HCT116 (cell line): ENCODE results near the gene EHD4. TPM values are rescaled to one million over a fixed set of nuclear protein-coding genes. Genes with fewer than 3 reads are reported as not detected.

Experiments used
- ATAC-seq: fragments of 200-7000 bp; cut with Tn5 transposase; 2 replicates; pipeline ENCODE4 v1.9.1; 2020; ENCODE audit warnings: mild to moderate bottlenecking, moderate library complexity
- BruUV-seq: library from RNA; stranded (reverse); fragments of 400-500 nt; replicated peaks from 2 replicates; lab custom pipeline; 2021; lab: Mats Ljungman, UMichigan
- CTCF ChIA-PET: fragments of 300-600 bp; sonication (Branson Sonifier 250); formaldehyde crosslinking; loops from one replicate; lab custom pipeline; 2021; ENCODE audit warnings: antibody characterized with exemption; lab: Charles Lee
- POLR2A ChIA-PET: fragments of 300-600, 350-600 bp; sonication (Branson Sonifier 250); formaldehyde crosslinking; loops from one replicate; lab custom pipeline; 2021; ENCODE audit warnings: antibody characterized with exemption; lab: Charles Lee
- RAD21 ChIA-PET, 2 experiments: fragments of 300-600 bp; sonication (Branson Sonifier 250); formaldehyde crosslinking; loops; one replicate each; lab custom pipeline; 2023; ENCODE audit warnings: low total read pairs in 2 of 2; ENCODE audit not compliant: uncharacterized antibody in 2 of 2, unreplicated experiment in 2 of 2, low non-redundant PET in 1 of 2; lab: Charles Lee
- DNase-seq: peaks from one replicate; pipeline ENCODE4 v3.0.0-alpha.2; 2010; ENCODE audit warnings: low read depth, low spot score
- H2AFZ ChIP-seq: fragments of 200-600 bp; shearing (Covaris generic), sonication (generic); 2 replicates; pipeline ENCODE4 v1.6.1; 2017; ENCODE audit warnings: low read depth, mixed run types, mixed read lengths, antibody characterized with exemption, low read length; ENCODE audit not compliant: poor library complexity, severe bottlenecking
- H3K27ac ChIP-seq: 2 replicates; pipeline ENCODE4 v1.5.1; 2012; ENCODE audit warnings: low read depth, low read length
- H3K27me3 ChIP-seq: fragments of 200-600 bp; sonication (generic); 2 replicates; pipeline ENCODE4 v1.6.1; 2016; ENCODE audit warnings: mixed run types, low read length, mixed read lengths; ENCODE audit not compliant: insufficient read depth
- H3K36me3 ChIP-seq, 2 experiments: fragments of 200-500 bp in 1 of 2; fragments of 200-600 bp in 1 of 2; sonication (Bioruptor generic) in 1 of 2; sonication (generic) in 1 of 2; 2 replicates each; pipeline versions ENCODE4 v1.5.1 to v1.6.1; 2014 to 2016; ENCODE audit warnings: low read length in 2 of 2, inconsistent platforms in 1 of 2, mixed read lengths in 1 of 2, mixed run types in 1 of 2; ENCODE audit not compliant: insufficient read depth in 2 of 2, control insufficient read depth in 1 of 2
- H3K4me1 ChIP-seq, 2 experiments: fragments of 200-600 bp in 1 of 2; sonication (generic) in 1 of 2; 2 replicates each; pipeline versions ENCODE4 v1.5.1 to v1.6.1; 2012 to 2017; ENCODE audit warnings: low read length in 2 of 2, inconsistent platforms in 1 of 2, mild to moderate bottlenecking in 1 of 2, mixed read lengths in 1 of 2, mixed run types in 1 of 2, moderate library complexity in 1 of 2; ENCODE audit not compliant: insufficient read depth in 2 of 2, control insufficient read depth in 1 of 2
- H3K4me2 ChIP-seq: fragments of 200-600 bp; sonication (generic); 2 replicates; pipeline ENCODE4 v1.6.1; 2017; ENCODE audit warnings: mixed run types, low read length, mixed read lengths
- H3K4me3 ChIP-seq, 2 experiments: fragments of 200-600 bp in 1 of 2; sonication (generic) in 1 of 2; replicated peaks in 1 of 2; 2 replicates each; pipeline ENCODE4 v1.5.1; 2011 to 2016; ENCODE audit warnings: low read length in 2 of 2, control low read depth in 1 of 2, low read depth in 1 of 2, mild to moderate bottlenecking in 1 of 2, mixed read lengths in 1 of 2, mixed run types in 1 of 2
- H3K79me2 ChIP-seq: fragments of 200-600 bp; sonication (generic); 2 replicates; pipeline ENCODE4 v1.6.1; 2017; ENCODE audit warnings: mild to moderate bottlenecking, mixed run types, low read length, moderate library complexity, mixed read lengths; ENCODE audit not compliant: insufficient read depth
- H3K9ac ChIP-seq: fragments of 200-600 bp; sonication (generic); 2 replicates; pipeline ENCODE4 v1.6.1; 2016; ENCODE audit warnings: low read length, mixed read lengths
- H3K9me2 ChIP-seq: fragments of 200-600 bp; sonication (generic), shearing (Covaris generic); 2 replicates; pipeline ENCODE4 v1.6.1; 2017; ENCODE audit warnings: mixed run types, mild to moderate bottlenecking, moderate library complexity; ENCODE audit not compliant: insufficient read depth
- H3K9me3 ChIP-seq, 2 experiments: fragments of 200-500 bp in 1 of 2; fragments of 200-600 bp in 1 of 2; sonication (Bioruptor generic) in 1 of 2; sonication (generic) in 1 of 2; 2 replicates each; pipeline ENCODE4 v1.6.1; 2014 to 2017; ENCODE audit warnings: low read length in 2 of 2, mixed read lengths in 2 of 2, inconsistent platforms in 1 of 2, low read depth in 1 of 2, mild to moderate bottlenecking in 1 of 2, mixed run types in 1 of 2, moderate library complexity in 1 of 2; ENCODE audit not compliant: control insufficient read depth in 1 of 2, insufficient read depth in 1 of 2
- H4K20me1 ChIP-seq: fragments of 200-600 bp; sonication (generic), shearing (Covaris generic); 2 replicates; pipeline ENCODE4 v1.6.1; 2017; ENCODE audit warnings: mixed run types, mild to moderate bottlenecking, moderate library complexity; ENCODE audit not compliant: insufficient read depth
- ATF3 ChIP-seq: IDR thresholded peaks from 2 replicates; pipeline ENCODE4 v1.6.1; 2012
- CEBPB ChIP-seq: IDR thresholded peaks from 2 replicates; pipeline ENCODE4 v1.6.1; 2012; ENCODE audit warnings: low read depth
- EZH2phosphoT487 ChIP-seq: fragments of 200-600 bp; IDR thresholded peaks from 2 replicates; pipeline ENCODE4 v1.6.1; 2018; ENCODE audit warnings: antibody characterized with exemption, borderline replicate concordance
- JUND ChIP-seq: IDR thresholded peaks from 2 replicates; pipeline ENCODE4 v1.6.1; 2012
- POLR2AphosphoS5 ChIP-seq: IDR thresholded peaks from 2 replicates; pipeline ENCODE4 v1.6.1; 2011; ENCODE audit warnings: mild to moderate bottlenecking, low read depth, low read length, moderate library complexity
- REST ChIP-seq: IDR thresholded peaks from 2 replicates; pipeline ENCODE4 v1.6.1; 2012; ENCODE audit warnings: low read depth
- SIN3A ChIP-seq: IDR thresholded peaks from 2 replicates; pipeline ENCODE4 v1.6.1; 2012; ENCODE audit warnings: low read depth
- SP1 ChIP-seq: IDR thresholded peaks from 2 replicates; pipeline ENCODE4 v1.6.1; 2012; ENCODE audit warnings: low read depth
- SRF ChIP-seq: IDR thresholded peaks from 2 replicates; pipeline ENCODE4 v1.6.1; 2012; ENCODE audit warnings: low read depth
- TCF7L2 ChIP-seq: IDR thresholded peaks from 2 replicates; pipeline ENCODE4 v1.7.0; 2011; ENCODE audit warnings: borderline replicate concordance, inconsistent platforms; ENCODE audit not compliant: insufficient read depth, insufficient read length; ENCODE audit errors: extremely low read depth
- YY1 ChIP-seq: IDR thresholded peaks from 2 replicates; pipeline ENCODE4 v1.6.1; 2011; ENCODE audit warnings: low read length, low read depth, moderate library complexity, mild to moderate bottlenecking; ENCODE audit not compliant: insufficient replicate concordance; ENCODE audit errors: extremely low read depth
- ZBTB33 ChIP-seq: IDR thresholded peaks from 2 replicates; pipeline ENCODE4 v1.6.1; 2011; ENCODE audit warnings: mild to moderate bottlenecking, low read length, moderate library complexity; ENCODE audit not compliant: insufficient replicate concordance; ENCODE audit errors: extremely low read depth
- ZFX ChIP-seq: fragments of 450-650 bp; IDR thresholded peaks from 2 replicates; pipeline ENCODE4 v1.6.1; 2017
- intact Hi-C: fragments of 100-400 bp; cut with micrococcal nuclease; formaldehyde crosslinking; loops from 2 replicates; pipeline ENCODE4 v1.10.0; 2022
- total RNA-seq: library from RNA; stranded (reverse); gene quantifications from one replicate; pipeline ENCODE4 v1.2.1, GENCODE V29; 2021; ENCODE audit not compliant: unreplicated experiment

The EHD4 gene
- total RNA-seq, 1 experiment from 2014 or later, result 28.0 TPM

- CTCF ChIA-PET, result no interaction called here
Measured at GRCh38 chr15:41887161-41887560, 85.2 kb downstream of the EHD4 start.

More at GRCh38 chr15:41887161-41887560, 85.2 kb downstream of the EHD4 start:
- H2AFZ ChIP-seq, result no peak overlapping the region
- ATAC-seq, result no peak
- H3K36me3 ChIP-seq, result no peaks in the 10 kb centered on the region
- no peaks in the 10 kb centered on the region for H3K9me2 ChIP-seq
- no peak overlapping the region for H3K27ac ChIP-seq
- H3K4me3 ChIP-seq, result no peak overlapping the region
- intact Hi-C loops, result no loop called here
- no peaks in the 10 kb centered on the region for H3K79me2 ChIP-seq
- no peak for TF ChIP-seq CEBPB
- TF ChIP-seq JUND, result no peak
- no peak for TF ChIP-seq YY1
- no peak for TF ChIP-seq POLR2AphosphoS5
- TF ChIP-seq ZBTB33, result no peak
- no peak for TF ChIP-seq ATF3
- no peak for TF ChIP-seq SRF
- TF ChIP-seq SIN3A, result no peak
- no peak for TF ChIP-seq EZH2phosphoT487
- no peak for TF ChIP-seq ZFX
- no peak for TF ChIP-seq TCF7L2
- no peak for TF ChIP-seq REST
- TF ChIP-seq SP1, result no peak
- TF ChIP-seq, all 23 proteins: peak for 0
- no TSS peak for BruUV-seq
- Histone ChIP-seq H3K4me1 (no peaks in the 10 kb centered on the region), H4K20me1 (no peaks in the 10 kb centered on the region), H3K9me3 (no peaks in the 10 kb centered on the region), H3K4me2 (no peak overlapping the region), H3K9ac (no peak overlapping the region), H3K27me3 (no peaks in the 10 kb centered on the region)
- POLR2A ChIA-PET, result no interaction called here
- no peak for DNase-seq
- RAD21 ChIA-PET, result no interaction called here
